DMS79 treated with DMSO at 0.1 percent for 48 hours (cell line): Measurements from ENCODE around the gene GRIK4.

ENCODE experiments used
- DNase-seq: peaks from one replicate; lab custom pipeline; 2025; lab: John Stamatoyannopoulos, UW

GRIK4 gene

GRCh38 chr11:120880498-120881175 is 369.1 kb downstream of the GRIK4 start:
- DNase-seq: no peak

- no peak for DNase-seq
These were observed 370.0 kb downstream of the GRIK4 start for GRCh38 chr11:120881596-120881995.

GRCh38 chr11:120882175-120882574 is 370.6 kb downstream of the GRIK4 start:
- DNase-seq: no peak

GRCh38 chr11:120883404-120884080 is 372.0 kb downstream of the GRIK4 start:
- DNase-seq: no peak

GRCh38 chr11:120884154-120885020 is 372.8 kb downstream of the GRIK4 start:
- DNase-seq: no peak

GRCh38 chr11:120890609-120891320 is 379.2 kb downstream of the GRIK4 start:
- peak; percentile 81 for DNase-seq

GRCh38 chr11:120893440-120894201 is 382.1 kb downstream of the GRIK4 start:
- no peak for DNase-seq

- DNase-seq: no peak
These were observed 382.8 kb downstream of the GRIK4 start for GRCh38 chr11:120894202-120894985.

- DNase-seq: no peak
These were observed 385.1 kb downstream of the GRIK4 start for GRCh38 chr11:120896687-120897086.

GRCh38 chr11:120898568-120898967 is 387.0 kb downstream of the GRIK4 start:
- DNase-seq: no peak

- DNase-seq: no peak
These were observed 388.2 kb downstream of the GRIK4 start for GRCh38 chr11:120899720-120900119.

- DNase-seq: no peak
These were observed 389.1 kb downstream of the GRIK4 start for GRCh38 chr11:120900643-120901042.

GRCh38 chr11:120903686-120904085 is 392.1 kb downstream of the GRIK4 start:
- DNase-seq: no peak

GRCh38 chr11:120904116-120904515 is 392.6 kb downstream of the GRIK4 start:
- DNase-seq: no peak

GRCh38 chr11:120906766-120907165 is 395.2 kb downstream of the GRIK4 start:
- DNase-seq: no peak

GRCh38 chr11:120907971-120908370 is 396.4 kb downstream of the GRIK4 start:
- DNase-seq: no peak

GRCh38 chr11:120908461-120909181 is 397.1 kb downstream of the GRIK4 start:
- DNase-seq: peak; percentile 59

GRCh38 chr11:120909676-120910416 is 398.3 kb downstream of the GRIK4 start:
- peak; percentile 53 for DNase-seq

- no peak for DNase-seq
These were observed 400.4 kb downstream of the GRIK4 start for GRCh38 chr11:120911943-120912342.
